ENCODE data around the gene GAS7. TPM values are rescaled to one million over a fixed set of nuclear protein-coding genes. Genes with fewer than 3 reads are reported as not detected.
A peak's percentile ranks its signal among the peaks of the same experiment; 100 is the strongest.

The GAS7 gene
- total and polyA plus RNA-seq, 2 donors (not counting 1 experiment from before 2014, with no cell fraction given), result 3.4 to 13.6 TPM

GRCh38 chr17:10013365-10014112, 184.9 kb downstream of the GAS7 start:
- H3K27me3 ChIP-seq (replicated peaks in 1 of 4; ENCODE audit: control extremely low read depth in 1 of 4, control insufficient read depth in 3 of 4, insufficient read depth in 4 of 4, low read length in 3 of 4), result no peaks in the 10 kb centered on the region
- no peak overlapping the region for H3K27ac ChIP-seq (ENCODE audit: low read length in 2 of 2)
- ATAC-seq (ENCODE audit: low read depth) (peak; percentile 36), DNase-seq (peak; percentile 41)
- no peaks in the 10 kb centered on the region for H4K20me1 ChIP-seq (ENCODE audit: control insufficient read depth, insufficient read depth, low read length, poor library complexity, severe bottlenecking)
- Mint-ChIP-seq H3K4me1 (peaks cover 36% of the 10 kb centered on the region), H3K9me3 (ENCODE audit: insufficient read depth) (no peaks in the 10 kb centered on the region), H3K27me3 (no peaks in the 10 kb centered on the region), H3K27ac (peak overlapping the region; percentile 74), H3K4me3 (peak overlapping the region; percentile 2)
- no peaks in the 10 kb centered on the region for H3K79me2 ChIP-seq (ENCODE audit: control insufficient read depth, insufficient read depth, low read length)
- no peaks in the 10 kb centered on the region for H3K9me3 ChIP-seq (ENCODE audit: control extremely low read depth in 1 of 3, control insufficient read depth in 2 of 3, insufficient read depth in 1 of 3, low read length in 2 of 3)
- H3K36me3 ChIP-seq (replicated peaks in 1 of 2; ENCODE audit: control extremely low read depth in 1 of 2, control insufficient read depth in 1 of 2, extremely low read depth in 1 of 2, insufficient read depth in 2 of 2, low read length in 1 of 2), result no peaks in the 10 kb centered on the region
- no peak overlapping the region for H3K4me3 ChIP-seq (ENCODE audit: control extremely low read depth in 1 of 5, extremely low read depth in 1 of 5, insufficient read depth in 1 of 5, low read depth in 2 of 5, low read length in 4 of 5)
- TF ChIP-seq CTCF (IDR thresholded peaks at IDR 0.05), result no peak
- no peak for TF ChIP-seq EZH2 (IDR thresholded peaks at IDR 0.05; ENCODE audit: borderline replicate concordance, insufficient read depth, low read depth, low read length, poor library complexity, severe bottlenecking)
- intact Hi-C loops (cut with micrococcal nuclease), result no loop called here
- ChIA-PET CTCF (no interaction called here), POLR2A (no interaction called here)
- H2AFZ ChIP-seq (ENCODE audit: insufficient read depth, low read depth, low read length, poor library complexity, severe bottlenecking), result peak overlapping the region; percentile 37
- H3K9ac ChIP-seq (ENCODE audit: low read length), result no peak overlapping the region
- peak overlapping the region; percentile 40 for H3K4me2 ChIP-seq (replicated peaks; ENCODE audit: low read depth, low read length, poor library complexity, severe bottlenecking)
- 38% methylated on average over 8 of the region's 9 CpGs for WGBS (ENCODE audit: insufficient coverage)
- H3K4me1 ChIP-seq (ENCODE audit: control insufficient read depth in 2 of 2, insufficient read depth in 2 of 2, low read length in 2 of 2), result peaks cover 26 to 42% of the 10 kb centered on the region in 2 donors

DNA sequence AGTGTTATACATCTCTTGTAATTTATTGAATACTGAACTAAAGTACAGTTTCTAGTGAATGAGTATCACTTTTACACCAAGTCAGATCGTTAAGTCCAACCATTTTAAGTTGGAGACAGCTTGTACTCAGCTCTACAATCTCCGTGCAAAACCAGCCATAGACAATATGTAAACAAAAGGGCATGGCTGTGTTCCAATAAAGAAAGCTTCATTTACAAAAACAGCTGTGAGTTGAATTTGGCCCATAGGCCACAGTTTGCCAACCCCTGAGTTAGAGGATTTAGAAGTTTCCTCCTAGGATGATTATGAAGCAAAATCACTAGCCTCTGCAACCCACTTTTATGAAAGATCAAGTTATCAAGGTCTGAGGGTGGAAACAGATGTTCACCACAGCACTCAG, 187.7 kb downstream of the GAS7 start:
- Histone ChIP-seq H3K4me1 (ENCODE audit: control insufficient read depth in 2 of 2, insufficient read depth in 2 of 2, low read length in 2 of 2) (peaks cover 14 to 26% of the 10 kb centered on the region in 2 donors), H3K27me3 (replicated peaks in 1 of 4; ENCODE audit: control extremely low read depth in 1 of 4, control insufficient read depth in 3 of 4, insufficient read depth in 4 of 4, low read length in 3 of 4) (no peaks in the 10 kb centered on the region), H3K9me3 (ENCODE audit: control extremely low read depth in 1 of 3, control insufficient read depth in 2 of 3, insufficient read depth in 1 of 3, low read length in 2 of 3) (no peaks in the 10 kb centered on the region), H3K4me2 (replicated peaks; ENCODE audit: low read depth, low read length, poor library complexity, severe bottlenecking) (no peak overlapping the region), H2AFZ (ENCODE audit: insufficient read depth, low read depth, low read length, poor library complexity, severe bottlenecking) (no peak overlapping the region), H3K79me2 (ENCODE audit: control insufficient read depth, insufficient read depth, low read length) (no peaks in the 10 kb centered on the region), H4K20me1 (ENCODE audit: control insufficient read depth, insufficient read depth, low read length, poor library complexity, severe bottlenecking) (no peaks in the 10 kb centered on the region), H3K4me3 (ENCODE audit: control extremely low read depth in 1 of 5, extremely low read depth in 1 of 5, insufficient read depth in 1 of 5, low read depth in 2 of 5, low read length in 4 of 5) (no peak overlapping the region), H3K9ac (ENCODE audit: low read length) (no peak overlapping the region), H3K27ac (ENCODE audit: low read length in 2 of 2) (no peak overlapping the region), H3K36me3 (replicated peaks in 1 of 2; ENCODE audit: control extremely low read depth in 1 of 2, control insufficient read depth in 1 of 2, extremely low read depth in 1 of 2, insufficient read depth in 2 of 2, low read length in 1 of 2) (no peaks in the 10 kb centered on the region)
- Mint-ChIP-seq H3K27ac (no peak overlapping the region), H3K9me3 (ENCODE audit: insufficient read depth) (no peaks in the 10 kb centered on the region), H3K4me3 (no peak overlapping the region), H3K27me3 (no peaks in the 10 kb centered on the region), H3K4me1 (peaks cover 25% of the 10 kb centered on the region)
- WGBS (ENCODE audit: insufficient coverage), result 88% methylated on average over 1 of the region's 2 CpGs
- CTCF ChIA-PET, result interaction anchor here (1.2 kb wide), 1 partner anchor 44 kb away, joined by 3 read pairs; no protein-coding TSS in a partner anchor
- no peak for TF ChIP-seq EZH2 (IDR thresholded peaks at IDR 0.05; ENCODE audit: borderline replicate concordance, insufficient read depth, low read depth, low read length, poor library complexity, severe bottlenecking)
- no peak for TF ChIP-seq CTCF (IDR thresholded peaks at IDR 0.05)
- POLR2A ChIA-PET, result no interaction called here
- ATAC-seq (ENCODE audit: low read depth) (no peak), DNase-seq (no peak)
- intact Hi-C loops (cut with micrococcal nuclease), result no loop called here

Data from B cell (primary cell).